MM.1S (cell line): ENCODE results near the gene DENND2A.
"Not testable (repeated sequence)": the region's sequence is repeated elsewhere in the genome, so short reads cannot be mapped to it uniquely, and the experiment has no call there.

Source experiments
- DNase-seq: peaks from one replicate; pipeline ENCODE4 v3.0.0-alpha.2; 2015
- H2AFZ ChIP-seq: fragments of 300-600 bp; sonication (generic); 2 replicates; pipeline ENCODE4 v1.6.0; 2016; ENCODE audit warnings: antibody characterized with exemption, low read length
- H3F3A ChIP-seq: fragments of 300-600 bp; sonication (generic); 2 replicates; pipeline ENCODE4 v1.6.1; 2016; ENCODE audit warnings: mild to moderate bottlenecking, antibody characterized with exemption, low read length, moderate library complexity, mixed read lengths; ENCODE audit not compliant: insufficient read depth
- H3K27ac ChIP-seq: fragments of 300-600 bp; sonication (generic); 2 replicates; pipeline ENCODE4 v1.5.1; 2016; ENCODE audit warnings: mild to moderate bottlenecking, low read length
- H3K27me3 ChIP-seq: fragments of 300-600 bp; sonication (generic); replicated peaks from 2 replicates; pipeline ENCODE4 v1.6.0; 2016; ENCODE audit warnings: low read length; ENCODE audit not compliant: insufficient read depth
- H3K36me3 ChIP-seq: fragments of 300-600 bp; sonication (generic); replicated peaks from 2 replicates; pipeline ENCODE4 v1.6.1; 2016; ENCODE audit warnings: mild to moderate bottlenecking, low read length, mixed read lengths; ENCODE audit not compliant: insufficient read depth
- H3K4me1 ChIP-seq: fragments of 300-600 bp; sonication (generic); 2 replicates; pipeline ENCODE4 v1.6.1; 2016; ENCODE audit warnings: low read length, mixed read lengths
- H3K4me2 ChIP-seq: fragments of 300-600 bp; sonication (generic); 2 replicates; pipeline ENCODE4 v1.6.0; 2016; ENCODE audit warnings: low read depth, low read length
- H3K4me3 ChIP-seq: fragments of 300-600 bp; sonication (generic); 2 replicates; pipeline ENCODE4 v1.5.1; 2016; ENCODE audit warnings: low read length, mixed read lengths
- H3K79me2 ChIP-seq: fragments of 300-600 bp; sonication (generic); 2 replicates; pipeline ENCODE4 v1.6.1; 2016; ENCODE audit warnings: mixed run types, low read length, mixed read lengths
- H3K9ac ChIP-seq: fragments of 300-600 bp; sonication (generic); 2 replicates; pipeline ENCODE4 v1.6.1; 2016; ENCODE audit warnings: low read length, mixed read lengths
- H3K9me2 ChIP-seq: fragments of 300-600 bp; sonication (generic); replicated peaks from 2 replicates; pipeline ENCODE4 v1.6.1; 2016; ENCODE audit warnings: mild to moderate bottlenecking, low read length, mixed read lengths; ENCODE audit not compliant: insufficient read depth
- H3K9me3 ChIP-seq: fragments of 300-600 bp; sonication (generic); replicated peaks from 2 replicates; pipeline ENCODE4 v1.6.1; 2016; ENCODE audit warnings: mild to moderate bottlenecking, low read length, mixed read lengths; ENCODE audit not compliant: insufficient read depth
- H4K20me1 ChIP-seq: fragments of 300-600 bp; sonication (generic); 2 replicates; pipeline ENCODE4 v1.6.1; 2016; ENCODE audit warnings: mild to moderate bottlenecking, low read length, moderate library complexity, mixed read lengths; ENCODE audit not compliant: insufficient read depth
- EZH2 ChIP-seq: fragments of 300-600 bp; sonication (generic); optimal IDR thresholded peaks from 2 replicates; pipeline ENCODE3; 2017; ENCODE audit warnings: low read depth, mild to moderate bottlenecking, antibody characterized with exemption, low read length, mixed read lengths
- EZH2phosphoT487 ChIP-seq: fragments of 300-600 bp; sonication (generic); IDR thresholded peaks from 2 replicates; pipeline ENCODE4 v1.6.1; 2018; ENCODE audit warnings: antibody characterized with exemption, low read length
- TF ChIP-seq, protein P1 (sequence below): fragments of 300-600 bp; sonication (generic); IDR thresholded peaks from 2 replicates; pipeline ENCODE4 v1.5.1; 2016; ENCODE audit warnings: antibody characterized with exemption, low read length, mixed read lengths

DENND2A gene

DNA sequence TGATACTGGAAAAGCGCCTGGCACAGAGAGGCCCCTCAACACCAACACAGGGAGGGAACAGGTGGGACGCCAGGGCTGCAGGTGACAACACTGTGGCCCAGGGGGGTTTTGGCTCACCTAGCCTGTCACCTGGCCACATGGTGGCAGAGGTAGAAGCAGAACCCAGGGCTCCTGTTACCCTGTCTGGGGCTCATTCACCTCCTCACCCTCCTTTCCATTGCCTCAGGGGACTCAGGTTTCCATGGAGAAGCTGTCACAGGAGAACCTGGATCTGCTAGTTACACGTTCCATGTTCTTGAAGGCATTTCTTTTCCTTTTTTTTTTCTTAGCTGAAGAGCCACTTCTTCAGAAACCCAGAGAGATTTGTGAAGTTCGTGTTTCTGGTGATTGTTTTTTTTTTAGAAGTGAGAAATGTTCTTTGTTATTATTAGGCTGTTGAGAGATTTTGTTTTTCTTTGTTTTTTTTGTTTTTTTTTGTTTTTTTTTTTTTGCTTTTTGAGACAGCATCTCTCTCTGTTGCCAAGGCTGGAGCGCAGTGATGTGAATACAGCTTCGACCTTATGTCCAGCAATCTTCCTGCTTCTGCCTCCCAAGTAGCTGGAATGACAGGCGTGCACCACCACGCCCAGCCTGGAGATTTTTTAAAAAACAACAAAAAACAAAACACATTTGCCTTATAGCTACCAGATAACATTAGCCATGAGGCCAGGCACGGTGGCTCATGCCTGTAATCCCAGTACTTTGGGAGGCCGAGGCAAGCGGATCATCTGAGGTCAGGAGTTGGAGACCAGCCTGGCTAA is 16.0 kb downstream of the DENND2A start:
- Histone ChIP-seq H3K4me1 (0 out of 2 replicates have a peak, but pooled peaks cover 5% of the 10 kb centered on the region), H3K27me3 (no peaks in the 10 kb centered on the region), H3K79me2 (no peaks in the 10 kb centered on the region), H3K4me2 (no peak overlapping the region), H3K27ac (no peak overlapping the region), H3K36me3 (no peaks in the 10 kb centered on the region), H4K20me1 (no peaks in the 10 kb centered on the region), H3F3A (no peaks in the 10 kb centered on the region), H2AFZ (no peak overlapping the region), H3K4me3 (no peak overlapping the region), H3K9ac (no peak overlapping the region), H3K9me3 (no peaks in the 10 kb centered on the region), H3K9me2 (no peaks in the 10 kb centered on the region)
- DNase-seq, result no peak
- no peak for TF ChIP-seq EZH2

DNA sequence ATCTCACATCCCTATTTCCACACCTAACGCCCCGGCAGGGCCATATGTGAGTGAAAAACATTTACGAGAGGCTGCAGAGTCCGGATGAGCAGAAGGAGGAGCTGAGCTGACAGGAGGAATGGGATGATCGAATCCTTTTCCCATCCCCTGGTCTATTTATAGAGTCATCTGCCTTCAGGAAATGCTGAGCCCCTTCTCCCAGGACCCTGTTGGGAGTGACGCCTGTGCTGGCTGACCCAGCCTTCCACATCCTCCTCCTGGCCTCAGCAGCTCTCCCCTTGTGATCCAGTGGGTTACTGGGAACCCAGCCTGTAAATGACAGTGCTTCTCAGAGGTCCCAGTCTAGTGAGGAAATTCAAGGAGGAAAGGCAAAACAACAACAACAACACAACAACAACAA is 16.6 kb downstream of the DENND2A start:
- Histone ChIP-seq H3K9me2 (no peaks in the 10 kb centered on the region), H3K9ac (no peak overlapping the region), H3K36me3 (no peaks in the 10 kb centered on the region), H3K4me3 (no peak overlapping the region), H3K79me2 (no peaks in the 10 kb centered on the region), H3K4me1 (0 out of 2 replicates have a peak, but pooled peaks cover 5% of the 10 kb centered on the region), H3F3A (no peaks in the 10 kb centered on the region), H4K20me1 (no peaks in the 10 kb centered on the region), H3K27ac (no peak overlapping the region), H3K27me3 (no peaks in the 10 kb centered on the region), H2AFZ (no peak overlapping the region), H3K9me3 (no peaks in the 10 kb centered on the region), H3K4me2 (no peak overlapping the region)
- DNase-seq, result no peak
- no peak for TF ChIP-seq EZH2
- TF ChIP-seq EZH2phosphoT487, result no peak
- TF ChIP-seq, protein P1, sequence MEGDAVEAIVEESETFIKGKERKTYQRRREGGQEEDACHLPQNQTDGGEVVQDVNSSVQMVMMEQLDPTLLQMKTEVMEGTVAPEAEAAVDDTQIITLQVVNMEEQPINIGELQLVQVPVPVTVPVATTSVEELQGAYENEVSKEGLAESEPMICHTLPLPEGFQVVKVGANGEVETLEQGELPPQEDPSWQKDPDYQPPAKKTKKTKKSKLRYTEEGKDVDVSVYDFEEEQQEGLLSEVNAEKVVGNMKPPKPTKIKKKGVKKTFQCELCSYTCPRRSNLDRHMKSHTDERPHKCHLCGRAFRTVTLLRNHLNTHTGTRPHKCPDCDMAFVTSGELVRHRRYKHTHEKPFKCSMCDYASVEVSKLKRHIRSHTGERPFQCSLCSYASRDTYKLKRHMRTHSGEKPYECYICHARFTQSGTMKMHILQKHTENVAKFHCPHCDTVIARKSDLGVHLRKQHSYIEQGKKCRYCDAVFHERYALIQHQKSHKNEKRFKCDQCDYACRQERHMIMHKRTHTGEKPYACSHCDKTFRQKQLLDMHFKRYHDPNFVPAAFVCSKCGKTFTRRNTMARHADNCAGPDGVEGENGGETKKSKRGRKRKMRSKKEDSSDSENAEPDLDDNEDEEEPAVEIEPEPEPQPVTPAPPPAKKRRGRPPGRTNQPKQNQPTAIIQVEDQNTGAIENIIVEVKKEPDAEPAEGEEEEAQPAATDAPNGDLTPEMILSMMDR, result no peak

DNA sequence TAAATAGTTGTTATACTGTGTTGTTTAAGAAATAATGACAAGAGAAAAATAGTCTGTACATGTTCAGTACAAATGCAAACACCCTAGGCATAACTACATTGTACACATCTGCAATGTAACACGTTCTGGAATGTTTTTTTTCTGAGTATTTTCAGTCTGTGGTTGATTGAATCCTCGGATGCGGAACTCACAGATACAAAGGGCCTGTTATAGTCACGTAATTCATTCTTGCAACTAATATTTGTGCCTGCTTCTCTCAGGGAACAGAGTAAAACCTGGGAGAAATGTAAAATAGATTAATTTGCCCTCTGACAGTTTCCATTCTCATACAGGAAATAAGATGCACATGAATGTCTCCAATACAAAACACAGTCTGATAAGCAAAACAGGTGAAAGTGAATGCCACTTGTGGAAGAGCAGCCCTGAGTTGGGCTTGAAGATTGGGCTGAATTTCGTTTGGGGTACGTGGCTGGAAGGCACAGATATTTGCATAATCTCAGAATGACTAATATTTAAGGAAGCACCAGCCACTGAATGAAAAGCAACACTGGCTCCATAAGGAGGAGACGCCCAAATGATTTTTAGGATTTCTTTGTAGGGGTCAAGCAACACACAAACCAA is 19.1 kb downstream of the DENND2A start:
- no peak overlapping the region for H2AFZ ChIP-seq
- no peaks in the 10 kb centered on the region for H4K20me1 ChIP-seq
- 0 out of 2 replicates have a peak, but pooled peaks cover 9% of the 10 kb centered on the region for H3F3A ChIP-seq
- no peaks in the 10 kb centered on the region for H3K9me3 ChIP-seq
- H3K79me2 ChIP-seq, result no peaks in the 10 kb centered on the region
- no peak for TF ChIP-seq EZH2phosphoT487
- TF ChIP-seq EZH2, result no peak
- TF ChIP-seq, protein P1, result no peak
- H3K27me3 ChIP-seq, result no peaks in the 10 kb centered on the region
- H3K4me2 ChIP-seq, result no peak overlapping the region
- H3K9ac ChIP-seq, result no peak overlapping the region
- H3K4me3 ChIP-seq, result no peak overlapping the region
- peaks cover 20% of the 10 kb centered on the region for H3K4me1 ChIP-seq
- DNase-seq, result peak; percentile 18
- no peak overlapping the region for H3K27ac ChIP-seq
- H3K9me2 ChIP-seq, result no peaks in the 10 kb centered on the region
- H3K36me3 ChIP-seq, result no peaks in the 10 kb centered on the region

DNA sequence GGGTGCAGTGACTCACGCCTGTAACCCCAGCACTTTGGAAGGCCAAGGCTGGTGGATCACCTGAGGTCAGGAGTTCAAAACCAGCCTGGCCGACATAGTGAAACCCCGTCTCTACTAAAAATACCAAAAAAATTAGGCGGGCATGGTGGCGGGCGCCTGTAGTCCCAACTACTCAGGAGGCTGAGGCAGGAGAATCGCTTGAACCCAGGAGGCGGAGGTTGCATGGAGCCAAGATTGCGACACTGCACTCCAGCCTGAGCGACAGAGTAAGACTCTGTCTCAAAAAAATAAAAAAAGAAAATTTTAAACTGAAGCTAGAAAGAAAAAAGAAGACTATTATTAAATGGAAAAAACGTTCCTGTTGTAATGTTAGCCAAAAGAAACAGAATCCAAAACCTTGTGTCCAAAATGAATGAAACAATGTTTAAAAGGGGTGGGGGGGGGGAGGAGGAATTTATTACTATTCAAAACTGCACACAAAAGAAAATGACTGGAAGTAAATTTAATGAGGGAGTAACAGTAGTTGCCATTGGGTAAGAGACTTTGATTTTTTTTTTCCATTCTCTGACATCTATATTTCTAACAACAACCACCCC is 20.6 kb downstream of the DENND2A start:
- H3K4me1 ChIP-seq, result peaks cover 20% of the 10 kb centered on the region
- not testable (repeated sequence) for H3K27ac ChIP-seq, H3K4me2 ChIP-seq, H3K79me2 ChIP-seq, H3K9ac ChIP-seq, H2AFZ ChIP-seq, H3K9me2 ChIP-seq, H3K4me3 ChIP-seq, H4K20me1 ChIP-seq, H3F3A ChIP-seq, H3K27me3 ChIP-seq, H3K9me3 ChIP-seq, H3K36me3 ChIP-seq, DNase-seq
